GM19467 (cell line): Measurements from ENCODE around the gene ITK.
"Not testable (repeated sequence)": the region's sequence is repeated elsewhere in the genome, so short reads cannot be mapped to it uniquely, and the experiment has no call there.

Experiments used
- ATAC-seq: cut with Tn5 transposase; IDR thresholded peaks from one replicate; pipeline ENCODE4 v1.9.1; 2021; ENCODE audit warnings: mild to moderate bottlenecking, moderate library complexity; ENCODE audit not compliant: unreplicated experiment

Gene ITK

DNA sequence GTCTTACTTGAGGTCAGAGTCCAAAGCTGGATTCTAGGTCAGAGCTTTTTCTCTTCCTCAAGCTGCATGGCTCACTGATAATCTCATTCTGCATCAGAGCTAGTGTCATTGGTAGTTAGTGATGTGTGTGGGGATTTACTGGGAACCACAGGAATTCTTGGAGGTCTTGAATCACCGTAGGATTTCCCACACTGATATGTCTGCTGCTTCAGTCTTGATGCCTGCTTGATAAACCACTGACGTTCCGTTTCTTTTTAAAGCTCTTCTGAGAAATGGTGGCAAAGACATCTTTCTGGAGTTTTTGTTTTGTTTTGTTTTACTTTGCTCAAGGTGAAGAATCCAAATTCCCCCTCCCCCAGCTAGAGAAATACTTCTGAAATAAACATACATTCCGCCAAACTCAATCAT, 13.4 kb upstream of the ITK start:
- ATAC-seq, result no peak

DNA sequence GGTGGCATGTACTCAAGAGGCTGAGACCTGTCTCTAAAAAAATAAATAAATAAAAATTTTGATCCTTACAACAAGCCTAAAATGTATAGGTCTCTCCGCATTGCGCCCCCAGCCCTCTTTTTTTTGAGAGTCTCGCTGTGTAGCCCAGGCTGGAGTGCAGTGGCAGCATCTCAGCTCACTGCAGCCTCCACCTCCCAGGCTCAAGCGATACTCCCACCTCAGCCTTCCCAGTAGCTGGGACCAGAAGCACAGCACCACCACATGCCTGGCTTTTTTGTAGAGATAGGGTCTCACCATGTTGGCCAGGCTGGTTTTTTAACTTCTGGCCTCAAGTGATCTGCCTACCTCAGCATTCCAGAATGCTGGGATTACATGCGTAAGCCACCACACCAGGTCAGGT, 12.4 kb upstream of the ITK start:
- ATAC-seq, result no peak

DNA sequence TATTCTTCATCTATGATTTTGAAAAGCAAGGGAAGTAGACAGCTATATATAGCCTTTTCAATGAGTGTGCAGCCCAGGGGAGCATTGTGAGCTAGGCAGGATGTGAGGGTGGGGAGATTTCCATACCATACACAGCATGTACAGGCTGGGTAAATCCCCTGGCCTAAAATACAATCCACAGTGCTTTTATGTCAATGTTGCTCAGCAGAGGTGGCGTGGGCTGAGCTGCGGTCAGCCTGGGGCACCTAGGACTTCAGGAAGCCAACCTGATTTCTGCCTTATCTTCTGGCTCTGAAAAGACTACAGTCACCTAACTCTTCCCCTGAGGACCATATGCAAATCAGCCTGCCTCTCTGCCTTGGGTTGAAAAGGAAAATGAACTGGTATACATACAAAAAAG, 8.2 kb upstream of the ITK start:
- peak; percentile 97 for ATAC-seq

DNA sequence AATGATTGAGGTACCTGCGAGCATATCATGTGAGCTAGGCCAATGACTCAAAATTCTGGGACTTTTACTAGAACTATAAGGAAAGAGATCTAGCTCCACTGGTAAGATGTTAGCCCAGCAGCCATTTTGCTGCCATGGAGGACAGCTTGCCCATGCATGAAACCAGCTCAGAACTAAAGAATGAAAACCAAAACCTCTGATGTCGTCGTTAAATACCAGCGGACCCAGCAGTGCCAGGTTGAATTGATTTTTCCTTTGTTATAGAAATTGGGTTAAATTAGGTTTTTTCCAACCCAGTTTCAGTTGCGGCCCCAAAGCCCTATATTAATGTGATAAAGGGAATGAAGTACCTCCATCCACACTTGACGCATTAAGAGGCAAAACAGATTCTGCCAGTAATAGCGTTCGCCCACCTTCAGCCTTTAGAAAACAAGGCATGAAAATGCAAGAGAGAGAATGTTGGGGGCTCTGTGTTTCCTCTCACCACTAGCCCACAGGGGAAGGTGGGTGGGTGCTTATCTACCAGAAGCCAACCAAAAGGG, 5.5 kb upstream of the ITK start:
- ATAC-seq, result no peak

DNA sequence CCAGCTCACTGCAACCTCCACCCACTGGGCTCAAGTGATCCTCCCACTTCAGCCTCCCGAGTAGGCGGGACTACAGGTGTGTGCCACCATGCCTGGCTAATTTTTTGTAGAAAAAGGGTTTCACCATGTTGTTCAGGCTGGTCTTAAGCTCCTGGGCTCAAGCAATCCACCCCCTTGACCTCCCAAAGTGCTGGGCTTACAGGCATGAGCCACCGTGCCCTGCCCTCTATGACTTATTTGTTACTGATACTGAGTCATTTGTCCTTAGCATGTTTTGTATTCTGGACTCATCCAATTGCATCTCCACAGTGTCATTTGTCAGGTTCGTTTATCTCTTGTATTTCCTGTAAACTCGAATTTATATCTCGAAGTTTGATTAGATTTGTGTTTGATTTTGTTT, 2.7 kb upstream of the ITK start:
- no peak for ATAC-seq

DNA sequence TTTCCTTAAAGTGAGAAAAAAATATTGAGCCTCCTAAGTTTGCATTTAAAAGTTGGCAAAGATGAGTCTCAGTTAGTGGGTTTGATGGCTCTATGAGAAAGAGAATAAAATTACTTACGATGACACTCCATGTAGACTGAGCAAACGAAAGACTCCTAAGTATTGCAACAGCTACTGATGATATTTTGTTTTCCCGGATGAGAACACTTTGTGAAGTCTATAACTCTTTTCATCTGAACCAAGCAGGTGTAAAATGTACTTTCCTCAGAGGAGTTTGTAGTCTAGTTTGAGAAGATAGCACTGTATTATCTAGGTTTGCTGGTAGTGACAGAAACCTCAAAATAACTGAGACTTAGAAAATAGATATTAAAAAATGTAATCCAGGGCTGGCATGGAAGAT, 1.7 kb upstream of the ITK start:
- ATAC-seq, result no peak

DNA sequence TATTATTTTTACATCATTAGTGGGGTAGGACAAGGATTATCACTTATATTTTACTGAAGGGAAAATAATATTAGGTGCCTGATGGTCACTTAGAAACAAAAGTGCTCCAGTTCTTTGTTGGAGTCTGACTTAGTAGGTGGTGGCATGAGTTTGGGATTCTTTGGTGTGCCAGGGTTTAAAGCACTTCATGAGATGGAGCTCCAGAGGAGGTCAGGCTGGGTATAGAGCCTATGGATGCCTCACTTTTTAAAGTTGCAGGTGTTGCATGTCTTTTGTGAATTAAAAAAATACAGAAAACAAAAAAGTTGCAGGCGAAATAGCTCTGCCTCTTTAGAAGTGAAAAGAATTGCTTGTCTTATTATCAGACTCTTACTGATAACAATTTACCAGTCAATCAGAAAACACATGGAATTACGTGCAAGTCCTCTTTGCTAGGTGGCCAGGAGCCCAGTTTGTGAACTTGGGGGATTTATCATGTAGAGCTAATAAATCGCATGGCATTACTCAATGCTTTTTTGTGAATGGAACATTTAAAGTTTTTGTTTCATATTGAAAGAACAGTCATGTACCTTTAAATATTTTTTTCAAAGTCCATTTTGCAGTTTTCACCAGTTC, 1.6 kb downstream of the ITK start:
- no peak for ATAC-seq

DNA sequence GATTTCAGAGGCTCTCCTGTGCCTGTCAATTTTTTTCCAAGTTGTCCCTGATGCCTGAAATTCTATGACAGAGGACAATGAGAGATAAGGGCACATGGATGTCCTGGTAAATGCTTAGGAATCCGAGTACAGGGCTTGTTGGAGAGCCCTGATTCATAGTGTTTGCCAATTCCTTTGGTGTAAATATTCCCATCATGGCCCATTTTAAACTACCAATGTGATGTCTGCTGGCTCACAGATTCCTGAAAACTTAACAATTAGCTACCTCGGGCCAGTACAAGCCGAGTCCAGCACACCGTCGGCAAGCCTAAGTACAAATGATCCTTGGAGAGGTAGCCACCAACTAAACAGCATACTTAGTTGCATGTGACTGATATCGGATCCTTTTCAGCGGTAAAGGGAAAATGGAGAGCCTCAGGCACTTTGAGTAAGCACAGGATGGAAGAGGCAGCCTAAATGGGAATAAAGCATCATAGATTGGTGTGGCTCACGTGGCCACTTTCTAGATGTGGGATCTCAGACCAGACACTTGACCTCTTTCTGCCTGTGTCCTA, 3.6 kb downstream of the ITK start:
- no peak for ATAC-seq

DNA sequence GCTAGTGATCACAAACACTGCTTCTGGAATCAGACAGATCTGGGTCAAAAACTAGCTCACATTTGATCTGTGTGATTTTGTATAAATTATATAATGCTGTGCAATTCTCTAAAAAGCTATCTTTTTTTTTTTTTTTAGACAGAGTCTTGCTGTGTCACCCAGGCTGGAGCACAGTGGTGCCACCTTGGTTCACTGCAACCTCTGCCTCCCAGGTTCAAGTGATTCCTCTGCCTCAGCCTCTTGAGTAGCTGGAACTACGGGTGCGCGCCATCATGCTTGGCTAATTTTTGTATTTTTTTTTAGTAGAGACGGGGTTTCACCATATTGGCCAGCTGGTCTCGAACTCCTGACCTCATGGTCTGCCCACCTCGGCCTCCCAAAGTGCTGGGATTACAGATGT, 4.5 kb downstream of the ITK start:
- ATAC-seq, result not testable (repeated sequence)

DNA sequence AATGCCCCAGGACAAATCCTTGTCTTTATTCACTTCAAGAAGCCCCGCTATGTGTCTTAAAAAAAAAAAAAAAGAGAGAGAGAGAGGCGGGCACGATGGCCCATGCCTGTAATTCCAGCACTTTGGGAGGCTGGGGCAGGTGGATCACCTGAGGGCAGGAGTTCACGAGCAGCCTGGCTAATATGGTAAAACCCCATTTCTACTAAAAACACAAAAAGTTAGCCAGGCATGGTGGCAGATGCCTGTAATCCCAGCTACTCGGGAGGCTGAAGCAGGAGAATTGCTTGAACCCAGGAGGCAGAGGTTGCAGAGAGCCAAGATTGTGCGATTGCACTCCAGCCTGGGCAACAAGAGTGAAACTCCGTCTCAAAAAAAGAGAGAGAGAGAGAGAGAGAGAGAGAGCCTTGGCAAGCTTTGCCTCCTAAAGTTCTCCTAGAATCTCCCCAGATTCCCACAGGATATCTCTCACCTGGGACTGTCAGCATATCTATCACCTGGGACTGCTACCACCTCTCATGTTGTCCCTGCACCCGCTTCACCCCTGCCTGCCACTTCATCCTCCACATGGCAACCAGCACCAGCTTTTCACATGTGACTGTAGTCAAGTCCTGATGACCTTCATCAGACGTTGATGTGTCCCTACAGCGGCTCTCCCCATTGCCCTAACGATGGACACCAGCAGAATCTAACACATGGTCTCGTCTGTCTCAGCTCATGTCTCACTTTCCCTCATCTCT, 5.8 kb downstream of the ITK start:
- no peak for ATAC-seq

DNA sequence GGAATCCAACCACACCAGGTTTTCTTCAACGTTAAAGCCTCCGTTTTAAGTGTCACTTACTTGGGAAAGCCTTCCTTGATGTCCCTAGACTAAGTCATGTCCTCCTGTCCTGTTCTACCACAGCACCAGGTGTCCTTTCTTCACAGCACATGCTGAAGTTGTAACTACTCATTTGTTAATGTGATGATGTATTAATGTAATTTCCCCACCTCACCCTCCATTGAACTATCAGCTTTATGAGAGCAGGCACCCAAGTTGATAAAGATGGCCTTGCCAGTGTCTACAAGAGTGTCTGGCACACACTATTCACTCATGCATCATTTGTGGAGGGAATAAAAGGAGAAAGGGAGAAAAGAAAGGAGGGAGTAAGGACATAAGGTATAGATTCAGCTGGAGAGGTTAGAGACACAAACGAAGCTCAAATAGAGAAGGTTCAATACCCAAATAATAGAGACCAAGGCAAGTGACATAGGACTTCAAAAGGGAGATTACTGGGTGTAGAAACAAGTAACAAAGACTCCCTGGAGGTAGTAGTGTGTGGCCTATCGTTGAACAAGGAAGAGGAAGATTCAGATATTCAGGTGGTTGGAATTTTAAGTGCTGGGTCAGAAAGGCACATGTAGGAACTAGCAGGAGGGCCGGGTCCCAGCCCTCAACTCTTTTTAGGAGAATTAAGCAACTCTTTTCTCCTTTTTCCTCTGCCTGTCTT, 6.6 kb downstream of the ITK start:
- ATAC-seq, result no peak

DNA sequence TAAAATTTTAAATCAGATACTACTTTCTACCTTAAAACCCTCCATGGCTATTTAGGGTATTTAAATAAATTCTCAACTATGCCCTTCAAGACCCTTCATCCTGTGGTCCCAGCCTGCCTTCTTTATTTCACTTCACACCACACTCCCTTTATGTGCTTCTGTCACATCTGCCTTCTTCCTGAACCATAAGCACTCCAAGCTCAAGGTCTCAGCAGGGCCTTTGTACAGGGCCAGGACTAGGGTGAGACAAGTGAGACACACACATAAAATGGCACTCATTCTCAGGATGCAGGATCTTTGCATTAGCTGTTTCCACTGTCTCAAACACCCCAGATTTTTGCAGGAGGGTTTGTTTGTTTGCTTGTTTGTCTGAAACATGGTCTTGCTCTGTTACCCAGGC, 7.6 kb downstream of the ITK start:
- no peak for ATAC-seq

DNA sequence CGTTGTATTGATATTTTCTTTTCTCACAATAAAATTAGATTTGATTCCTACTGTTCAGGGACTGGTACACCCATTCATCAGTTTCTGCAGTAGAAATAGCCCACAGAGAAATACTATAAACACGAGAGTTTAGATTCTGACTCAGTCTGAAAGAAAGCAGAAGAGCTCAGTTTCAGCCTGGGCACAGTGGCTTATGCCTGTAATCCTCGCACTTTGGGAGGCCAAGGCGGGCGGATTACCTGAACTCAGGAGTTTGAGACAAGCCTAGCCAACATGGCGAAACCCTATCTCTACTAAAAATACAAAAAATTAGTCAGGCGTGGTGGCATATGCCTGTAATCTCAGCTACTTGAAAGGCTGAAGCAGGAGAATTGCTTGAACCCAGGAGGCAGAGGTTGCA, 8.6 kb downstream of the ITK start:
- ATAC-seq, result no peak

DNA sequence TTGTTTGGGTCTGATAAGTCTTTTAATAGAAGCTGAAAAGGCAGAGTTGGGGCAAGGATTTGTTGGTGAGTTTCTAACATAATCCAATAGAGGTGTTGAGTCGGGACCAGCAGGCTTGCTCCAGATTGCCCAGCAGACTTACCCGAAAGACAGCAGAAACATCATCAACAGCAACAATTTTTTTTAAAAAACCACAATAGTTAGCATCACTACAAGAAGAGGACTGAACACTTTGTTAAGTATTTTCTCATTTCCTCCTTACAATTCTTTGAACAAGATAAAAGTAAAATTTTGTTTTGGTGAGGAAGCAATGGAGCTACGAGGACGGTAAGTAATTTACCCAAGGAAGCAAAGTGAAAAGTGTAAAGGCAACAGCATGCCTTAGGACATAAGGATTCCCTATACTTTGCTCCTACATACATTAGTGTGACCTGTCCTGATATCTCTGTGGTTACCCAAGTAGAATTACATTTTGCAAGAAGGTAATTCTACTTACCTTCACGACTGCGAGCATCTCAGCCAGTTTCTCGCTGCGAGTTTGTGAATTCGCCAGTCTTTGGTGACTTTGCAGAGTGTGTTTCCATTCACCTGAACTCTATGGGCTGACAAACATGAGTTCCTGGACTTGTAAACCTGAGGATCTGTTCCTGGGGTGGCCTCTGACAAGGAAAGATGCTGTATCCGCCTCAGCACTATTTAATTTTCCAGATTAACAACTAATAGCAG, 13.2 kb downstream of the ITK start:
- ATAC-seq, result no peak

DNA sequence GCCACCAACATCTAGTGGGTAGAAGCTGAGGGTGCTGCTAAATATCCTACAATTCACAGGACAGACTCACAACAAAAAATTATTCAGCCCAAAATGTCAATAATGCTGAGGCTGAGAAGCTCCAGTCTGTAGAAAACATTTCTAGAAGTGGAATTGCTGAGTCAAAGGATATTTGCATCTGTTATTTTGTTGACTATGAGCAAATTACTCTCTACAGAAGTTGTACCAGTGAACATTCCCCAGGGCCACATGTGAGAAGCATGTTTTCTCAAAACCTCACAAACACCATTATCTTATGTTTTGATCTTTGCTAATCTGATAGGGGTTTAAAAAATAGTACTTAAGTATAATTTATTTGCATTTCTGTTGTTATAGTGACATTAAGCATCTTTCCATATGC, 15.4 kb downstream of the ITK start:
- ATAC-seq, result no peak

DNA sequence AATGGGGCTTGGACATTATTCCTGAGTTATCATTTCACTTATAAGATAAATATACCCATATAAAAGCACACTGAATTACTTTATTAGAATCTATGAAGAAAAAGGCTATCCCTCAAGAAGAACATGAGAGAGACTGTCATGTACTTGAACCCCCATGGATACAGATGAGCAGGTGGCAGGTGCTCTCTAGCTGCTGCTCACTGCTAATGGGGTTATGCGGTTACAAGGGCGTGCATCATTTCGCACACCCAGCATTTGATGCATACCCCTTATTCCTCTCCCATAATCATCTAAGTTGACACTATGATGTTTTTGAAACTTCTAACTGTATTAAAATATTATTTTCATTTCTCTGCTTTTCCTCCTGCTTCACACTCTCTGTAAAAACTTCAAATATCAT, 16.4 kb downstream of the ITK start:
- ATAC-seq, result no peak

DNA sequence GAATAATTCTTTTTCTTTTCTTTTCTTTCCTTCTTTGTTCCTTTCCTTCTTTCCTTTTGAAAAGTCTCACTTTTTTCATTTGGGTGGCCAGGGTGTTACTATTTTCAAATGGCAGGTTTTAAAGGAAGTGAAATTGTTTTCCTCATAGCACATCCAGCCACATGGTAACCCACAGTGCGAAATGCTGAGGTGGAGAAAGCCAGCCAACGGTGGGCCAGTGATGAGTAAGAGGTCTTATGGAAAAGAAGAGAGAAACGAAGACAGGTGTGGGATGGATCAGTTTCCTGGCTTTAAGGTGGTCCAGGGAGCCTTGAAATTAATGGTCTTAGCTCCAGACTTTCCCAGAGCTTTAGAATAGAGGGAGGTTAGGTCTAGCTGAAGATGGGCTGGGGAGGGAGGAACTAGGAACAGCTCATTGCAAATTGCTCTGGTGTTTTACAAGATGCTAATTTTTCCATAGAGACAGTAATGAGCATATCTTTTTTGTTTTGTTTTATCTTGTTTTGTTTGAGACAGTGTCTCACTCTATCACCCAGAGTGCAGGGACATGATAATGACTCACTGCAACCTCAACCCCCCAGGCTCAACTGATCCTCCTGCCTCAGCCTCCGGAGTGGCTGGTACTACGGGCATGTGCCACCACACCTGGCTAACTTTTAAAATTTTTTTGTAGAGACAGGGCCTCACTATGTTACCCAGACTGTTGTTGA, 17.8 kb downstream of the ITK start:
- ATAC-seq, result no peak

DNA sequence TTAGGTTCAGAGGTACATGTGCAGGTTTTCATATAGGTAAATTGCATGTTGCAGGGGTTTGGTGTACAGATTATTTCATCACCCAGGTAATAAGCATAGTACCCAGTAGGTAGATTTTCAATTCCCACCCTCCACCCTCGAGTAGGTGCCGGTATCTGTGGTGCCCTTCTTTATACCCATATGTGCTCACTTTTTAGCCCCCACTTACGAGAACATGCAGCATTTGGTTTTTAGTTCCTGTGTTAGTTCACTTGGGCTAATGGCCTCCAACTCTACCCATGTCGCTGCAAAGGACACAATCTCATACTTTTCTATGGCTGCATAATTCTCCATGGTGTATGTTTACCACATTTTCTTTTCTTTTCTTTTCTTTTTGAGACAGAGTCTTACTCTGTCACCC, 21.2 kb downstream of the ITK start:
- ATAC-seq, result no peak

DNA sequence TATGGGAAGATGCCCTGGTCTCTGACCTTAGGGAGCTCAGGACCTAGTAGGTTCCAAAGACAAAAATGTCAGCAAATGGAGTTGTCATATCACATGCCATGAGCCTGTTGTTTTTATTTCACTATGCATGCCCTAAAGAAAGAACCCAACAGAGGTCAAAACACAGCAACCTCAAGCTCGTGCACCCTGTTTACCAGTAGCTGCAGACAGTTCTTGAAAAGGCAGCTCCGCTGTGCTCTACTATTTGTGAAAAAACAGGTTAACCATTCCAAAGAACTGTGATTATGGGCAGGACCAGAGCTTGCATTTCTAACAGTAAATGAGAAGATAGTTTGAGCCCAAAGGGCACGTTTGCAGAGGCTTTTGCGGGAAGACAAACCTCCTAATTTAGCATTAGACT, 22.8 kb downstream of the ITK start:
- ATAC-seq, result no peak

DNA sequence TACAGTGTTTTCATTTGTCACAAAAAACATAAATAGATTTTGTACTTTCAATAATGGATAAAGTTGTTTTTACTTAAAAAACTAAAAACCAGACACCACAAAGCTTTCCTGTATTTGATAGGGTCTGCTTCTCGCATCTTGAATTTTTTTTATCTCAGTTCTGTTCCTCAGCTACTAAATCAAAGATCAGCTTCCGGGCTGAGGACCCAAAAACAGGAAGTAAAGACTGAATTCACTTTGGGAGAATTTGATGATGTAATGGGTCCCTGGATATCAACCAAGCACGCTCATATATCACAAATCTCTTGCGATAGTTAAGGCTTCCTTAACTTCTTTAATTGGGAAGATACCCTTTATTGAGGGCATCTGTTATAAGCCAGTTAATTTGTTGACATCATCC, 24.1 kb downstream of the ITK start:
- ATAC-seq, result no peak

DNA sequence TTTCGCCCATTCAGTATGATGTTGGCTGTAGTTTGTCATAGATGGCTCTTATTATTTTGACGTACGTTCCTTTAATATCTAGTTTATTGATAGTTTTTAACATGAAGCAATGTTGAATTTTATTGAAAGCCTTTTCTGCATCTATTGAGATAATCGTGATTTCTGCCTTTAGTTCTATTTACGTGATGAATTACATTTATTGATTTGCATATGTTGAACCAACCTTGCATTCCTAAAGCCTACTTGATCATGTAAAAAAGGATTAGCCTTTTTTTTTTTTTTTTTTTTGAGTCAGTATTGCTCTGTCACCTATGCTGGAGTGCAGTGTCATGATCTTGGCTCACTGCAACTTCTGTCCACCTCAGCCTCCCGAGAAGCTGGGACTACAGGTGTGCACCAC, 25.1 kb downstream of the ITK start:
- ATAC-seq, result no peak
